ENCODE data around the gene BIRC2.
A peak's percentile ranks its signal among the peaks of the same experiment; 100 is the strongest.

BIRC2 gene

DNA sequence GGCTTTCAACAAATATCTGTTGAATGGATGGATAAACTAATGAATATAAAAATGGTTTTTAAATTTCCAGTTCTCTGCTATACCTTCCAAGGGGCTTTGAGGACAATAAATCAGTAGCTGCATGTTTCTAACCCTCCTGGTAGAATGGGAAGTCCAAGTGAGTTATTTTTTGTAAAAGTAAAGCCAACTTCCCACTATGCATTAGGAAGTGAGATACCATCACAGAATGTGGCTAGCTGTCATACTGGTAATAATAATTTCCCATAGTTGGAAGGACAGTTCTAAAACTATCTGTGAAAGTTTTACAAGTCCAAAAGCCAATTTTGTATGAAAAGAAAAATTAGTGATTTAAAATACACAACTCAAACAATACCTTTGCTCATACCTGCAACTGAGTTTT, 55.5 kb downstream of the BIRC2 start:
- no peak for DNase-seq

DNA sequence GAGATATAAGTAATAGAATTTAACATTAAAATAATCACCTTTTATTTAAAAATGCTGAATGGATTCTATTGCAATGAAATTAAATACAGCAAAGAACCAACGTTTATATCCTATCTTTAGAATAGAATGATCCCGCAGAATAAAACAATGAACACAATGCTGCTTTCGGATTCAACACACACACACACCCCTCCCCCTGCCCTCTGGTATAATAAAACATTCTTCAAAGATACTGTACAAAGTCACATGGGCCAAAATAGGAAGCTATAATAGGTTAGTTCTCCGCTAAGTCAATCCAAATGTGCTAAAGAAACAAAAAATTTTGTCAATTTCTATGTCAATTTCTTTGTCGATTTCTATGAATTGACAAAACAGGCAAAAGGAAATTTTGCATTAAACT, 58.5 kb downstream of the BIRC2 start:
- DNase-seq, result no peak

DNA sequence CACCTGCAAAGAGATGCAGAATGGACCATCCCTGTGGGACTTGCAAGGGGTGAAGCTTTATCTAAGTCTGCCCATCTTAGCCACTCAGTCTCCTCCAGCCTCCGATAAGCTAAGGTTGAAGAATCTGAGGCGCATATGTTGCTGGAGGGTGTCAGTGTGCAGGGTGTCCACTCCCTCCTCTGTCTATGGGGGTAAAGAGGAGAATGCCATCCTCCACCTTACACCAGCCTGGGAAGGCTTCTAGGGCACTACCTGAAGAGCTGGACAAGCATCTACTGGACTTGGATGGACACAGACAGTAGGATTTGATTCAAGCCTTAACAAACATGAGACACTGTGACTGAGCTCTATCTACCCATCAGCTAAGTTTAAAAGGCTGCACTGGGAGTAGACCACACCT, 59.1 kb downstream of the BIRC2 start:
- DNase-seq, result no peak

DNA sequence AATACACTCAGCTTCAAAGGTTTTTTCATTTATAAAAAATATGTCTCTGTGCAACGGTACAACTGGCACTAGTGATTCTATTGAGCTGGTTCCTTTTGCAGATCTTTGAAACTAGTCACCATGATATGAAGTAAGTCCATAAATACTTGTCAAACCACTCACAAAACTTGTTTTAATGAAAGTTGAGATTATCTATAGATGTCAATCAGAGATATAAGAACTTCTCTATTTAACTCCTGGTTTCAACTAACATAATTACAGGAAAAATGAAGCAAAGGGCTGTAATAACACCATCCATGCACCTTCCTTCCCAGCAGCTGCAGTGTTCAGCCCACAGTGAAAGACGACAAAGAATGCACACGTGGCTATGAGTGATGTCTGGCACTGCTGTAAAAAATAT, 60.9 kb downstream of the BIRC2 start:
- no peak for DNase-seq

DNA sequence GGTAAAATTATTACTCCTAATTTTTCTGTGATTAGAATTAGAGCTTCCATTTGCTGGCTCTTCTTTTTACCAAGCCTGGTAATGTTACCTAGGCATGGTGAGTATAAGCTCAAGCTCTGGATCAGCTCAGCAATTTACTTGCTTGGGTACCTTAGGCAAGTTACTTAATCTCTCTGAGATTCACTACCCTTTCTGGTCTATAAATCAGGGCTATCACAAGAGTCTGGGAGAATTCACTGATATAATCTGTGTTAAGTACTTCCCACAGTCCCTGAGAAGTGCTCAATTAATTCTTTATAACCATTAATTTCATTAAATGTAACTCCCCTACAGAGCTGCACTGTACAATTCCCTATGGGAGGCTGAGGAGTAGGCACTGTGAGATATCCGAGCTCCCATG, 61.3 kb downstream of the BIRC2 start:
- DNase-seq, result no peak

DNA sequence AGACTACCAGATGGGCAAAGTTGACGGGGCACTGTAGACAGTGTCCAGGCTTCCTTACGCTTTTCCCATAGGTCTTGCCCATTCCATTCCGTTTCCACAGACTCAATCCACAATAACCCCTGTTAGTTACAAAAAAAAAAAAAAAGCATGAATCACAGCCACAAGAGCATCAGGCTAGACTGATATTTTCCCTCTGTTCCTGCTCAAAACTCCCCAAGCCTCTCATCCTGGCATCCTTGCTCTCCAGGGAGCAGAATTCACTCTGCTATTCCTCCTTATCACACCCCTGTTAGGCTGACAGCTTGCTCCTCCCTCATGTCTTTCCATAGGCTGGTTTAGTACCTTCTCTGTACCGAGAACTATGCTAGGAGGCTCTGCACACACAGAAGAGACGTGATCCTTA, 63.4 kb downstream of the BIRC2 start:
- DNase-seq, result no peak

DNA sequence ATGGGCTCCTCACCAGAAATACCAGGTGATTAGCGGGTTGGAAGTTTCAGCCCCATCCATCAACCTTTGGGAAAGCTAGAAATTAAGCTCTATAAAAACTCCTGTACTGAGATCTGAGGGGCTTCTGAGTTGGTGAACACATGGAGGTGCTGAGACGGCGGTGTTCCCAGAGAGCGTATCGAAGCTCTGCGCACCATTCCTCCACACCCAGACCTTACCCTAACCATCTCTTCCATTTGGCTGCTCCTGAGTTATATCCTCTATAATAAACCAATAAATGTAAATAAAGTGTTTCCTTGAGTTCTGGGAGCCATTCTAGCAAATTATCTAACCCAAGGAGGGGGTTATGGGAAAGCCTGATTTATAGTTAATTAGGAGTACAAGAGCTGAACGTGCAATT, 64.1 kb downstream of the BIRC2 start:
- no peak for DNase-seq

DNA sequence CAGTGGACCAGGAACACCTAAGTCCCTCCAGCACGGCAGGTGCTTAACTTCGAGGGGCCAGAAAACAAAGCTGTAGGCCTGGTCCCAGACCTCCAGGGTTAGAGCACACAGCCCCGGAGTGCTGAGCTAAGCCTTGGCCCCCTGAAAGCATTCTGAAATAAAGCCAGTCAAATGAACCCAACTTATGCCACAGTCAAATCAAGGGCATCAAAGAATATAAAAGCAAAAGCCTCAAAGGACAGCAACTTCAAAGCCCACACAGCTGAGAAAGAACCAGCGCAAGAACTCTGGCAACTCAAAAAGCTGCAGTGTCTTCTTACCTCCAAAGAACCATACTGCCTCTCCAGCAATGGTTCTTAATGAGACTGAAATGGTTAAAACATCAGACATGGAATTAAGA, 66.5 kb downstream of the BIRC2 start:
- no peak for DNase-seq

DNA sequence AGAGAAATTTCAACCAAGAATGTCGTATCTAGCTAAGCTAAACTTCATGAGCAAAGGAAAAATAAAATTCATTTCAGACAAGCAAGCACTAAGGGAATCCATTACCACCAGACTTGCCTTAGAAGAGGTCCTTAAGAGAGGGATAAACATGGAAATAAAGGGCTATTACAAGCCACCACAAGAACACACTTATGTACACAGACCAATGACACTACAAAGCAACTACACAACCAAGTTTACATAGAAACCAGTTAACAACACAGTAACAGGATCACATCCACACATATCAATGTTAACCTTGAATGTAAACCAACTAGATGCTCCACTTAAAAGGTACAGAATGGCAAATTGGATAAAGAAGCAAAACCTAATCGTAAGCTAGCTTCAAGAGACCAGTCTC, 67.5 kb downstream of the BIRC2 start:
- no peak for DNase-seq

DNA sequence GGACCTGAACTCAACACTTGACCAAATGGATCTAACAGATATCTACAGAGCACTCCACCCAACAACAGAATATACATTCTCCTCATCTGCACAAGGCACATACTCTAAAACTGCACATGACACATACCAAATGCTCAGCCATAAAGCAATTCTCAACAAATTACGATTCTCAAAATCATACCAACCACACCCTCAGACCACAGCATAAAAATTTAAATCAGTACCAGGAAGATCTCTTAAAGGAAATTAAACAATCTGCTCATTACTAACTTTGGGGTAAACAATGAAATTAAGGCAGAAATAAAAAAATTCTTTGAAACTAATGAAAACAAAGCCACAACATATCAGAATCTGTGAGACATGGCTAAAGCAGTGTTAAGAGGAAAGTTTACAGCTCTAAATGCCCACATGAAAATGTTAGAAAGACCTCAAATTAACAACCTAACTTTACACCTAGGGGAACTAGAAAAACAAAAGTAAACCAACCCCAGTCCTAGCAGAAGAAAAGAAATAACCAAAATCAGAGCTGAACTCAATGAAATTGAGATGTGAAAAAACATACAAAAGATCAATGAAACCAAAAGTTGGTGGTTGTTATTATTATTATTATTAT, 68.4 kb downstream of the BIRC2 start:
- DNase-seq, result no peak

DNA sequence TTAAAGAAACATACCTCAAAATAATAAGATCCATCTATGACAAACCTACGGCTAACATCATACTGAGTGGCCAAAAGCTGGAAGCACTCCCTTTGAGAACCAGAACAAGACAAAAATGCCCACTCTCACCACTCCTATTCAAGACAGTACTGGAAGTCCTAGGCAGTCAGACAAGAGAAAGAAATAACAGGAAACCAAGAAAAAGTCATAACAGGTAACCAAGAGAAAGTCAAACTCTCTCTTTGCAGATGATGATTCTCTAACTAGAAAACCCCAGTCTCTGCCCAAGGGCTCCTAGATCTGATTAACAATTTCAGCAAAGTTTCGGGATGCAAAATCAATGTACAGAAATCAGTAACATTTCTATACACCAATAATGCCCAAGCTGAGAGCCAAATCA, 70.0 kb downstream of the BIRC2 start:
- DNase-seq, result peak; percentile 67

DNA sequence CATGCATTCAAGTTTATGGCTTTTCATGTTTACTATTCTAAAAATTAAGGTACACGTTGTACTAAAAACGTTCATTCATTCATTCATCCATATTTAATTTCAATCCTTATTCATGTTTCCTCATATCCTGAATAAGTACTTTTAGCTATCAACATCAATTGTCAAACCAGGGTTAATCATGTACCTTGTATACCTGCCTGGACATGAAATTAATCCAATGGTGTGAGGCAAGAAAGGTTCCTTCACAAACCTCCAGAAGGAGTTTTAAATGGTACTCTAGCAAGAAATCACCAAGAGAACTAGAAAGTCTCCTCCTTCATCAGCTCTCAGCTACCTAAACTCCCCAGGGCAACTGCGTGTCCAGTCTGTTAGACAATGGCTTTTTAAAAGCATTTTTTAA, 72.2 kb downstream of the BIRC2 start:
- no peak for DNase-seq

DNA sequence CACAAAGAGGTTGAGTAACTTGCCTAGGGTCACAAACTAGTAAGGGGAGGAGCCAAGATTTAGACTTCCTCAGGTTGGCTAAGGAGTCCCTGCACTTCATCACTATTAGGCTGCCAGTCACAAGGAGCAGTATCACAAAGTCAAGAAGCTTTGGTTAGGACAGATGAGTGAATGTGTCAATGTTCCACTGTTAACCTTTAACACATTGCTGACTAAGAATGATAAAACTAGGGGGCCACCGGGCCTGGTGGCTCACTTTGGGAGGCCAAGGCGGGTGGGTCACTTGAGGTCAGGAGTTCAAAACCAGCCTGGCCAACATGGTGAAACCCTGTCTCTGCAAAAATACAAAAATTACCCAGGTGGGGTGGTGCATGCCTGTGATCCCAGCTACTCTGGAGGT, 73.5 kb downstream of the BIRC2 start:
- peak; percentile 25 for DNase-seq

DNA sequence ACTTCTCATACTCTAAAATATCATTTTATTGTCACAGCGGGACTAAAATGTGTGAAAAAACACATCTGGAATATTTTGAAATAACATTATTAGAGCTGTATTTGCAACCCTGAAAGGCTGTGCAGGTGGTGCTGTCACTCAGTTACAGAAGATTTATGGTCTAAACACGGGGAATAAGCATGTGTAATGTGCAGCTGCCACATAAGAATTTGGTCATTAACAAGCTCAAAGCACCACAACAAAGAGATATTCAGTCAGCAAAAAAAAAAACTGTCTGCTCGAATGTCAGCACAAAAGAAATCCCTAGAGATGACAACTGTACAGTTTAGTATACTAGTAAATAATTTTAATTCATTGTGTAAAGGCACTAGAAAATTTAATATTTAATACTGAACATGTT, 74.2 kb downstream of the BIRC2 start:
- no peak for DNase-seq

DNA sequence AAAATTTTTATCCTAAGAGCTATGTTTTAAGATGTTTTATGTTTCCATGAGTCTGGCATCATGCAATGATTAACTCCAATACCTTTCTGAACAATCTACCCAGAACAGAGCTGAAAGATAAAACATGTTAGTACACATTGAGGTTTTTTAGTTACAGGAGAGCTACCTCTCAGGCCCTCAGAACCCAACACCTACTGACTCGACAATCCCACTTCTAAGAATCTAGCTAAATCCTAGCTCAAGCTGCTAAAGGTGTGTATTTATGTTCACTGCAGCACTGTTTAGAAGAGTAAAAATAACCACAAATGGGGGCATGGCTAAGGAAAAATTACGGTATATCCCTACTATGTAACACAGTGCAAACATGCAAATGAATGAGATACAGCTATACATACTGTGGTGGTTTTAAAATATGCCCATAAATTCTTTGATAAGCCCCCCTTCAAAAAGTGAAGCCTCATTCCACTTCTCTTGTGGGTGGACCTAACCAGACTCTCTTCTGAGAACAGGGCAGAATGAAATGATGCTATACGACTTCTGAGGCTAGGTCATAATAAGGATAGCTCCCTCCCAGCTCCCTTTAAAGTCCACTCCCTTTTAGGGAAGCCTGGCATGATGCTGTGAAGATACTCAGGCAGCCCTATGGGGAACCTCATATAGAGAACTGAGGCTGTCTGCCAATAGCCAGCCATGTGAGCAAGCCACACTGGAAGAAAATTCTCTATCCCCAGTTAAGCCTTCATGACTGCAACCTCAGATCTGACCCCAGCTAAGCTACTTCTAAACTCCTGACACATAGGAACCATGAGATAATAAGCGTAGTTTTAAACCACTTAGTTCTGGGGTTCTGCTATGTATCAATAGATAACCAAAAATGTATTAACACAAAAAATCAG, 76.1 kb downstream of the BIRC2 start:
- DNase-seq, result no peak

DNA sequence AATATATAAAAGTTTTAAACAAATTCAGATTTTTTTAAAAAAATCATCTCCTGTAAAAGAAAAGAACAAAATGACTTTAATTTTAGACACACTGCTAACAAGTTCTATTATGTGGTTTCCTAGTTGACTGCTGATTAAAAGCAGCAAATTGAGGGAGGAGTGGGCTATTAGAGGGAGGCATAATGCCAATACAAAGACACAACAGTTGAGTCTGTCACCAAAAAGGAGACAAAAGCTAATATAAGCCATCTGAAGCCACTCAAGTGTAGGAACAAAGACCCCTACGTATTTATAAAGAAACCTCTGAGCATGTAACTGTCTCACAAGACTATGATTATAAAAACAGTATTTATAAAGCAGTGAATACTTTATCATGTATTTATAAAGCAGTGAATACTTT, 76.9 kb downstream of the BIRC2 start:
- no peak for DNase-seq

DNA sequence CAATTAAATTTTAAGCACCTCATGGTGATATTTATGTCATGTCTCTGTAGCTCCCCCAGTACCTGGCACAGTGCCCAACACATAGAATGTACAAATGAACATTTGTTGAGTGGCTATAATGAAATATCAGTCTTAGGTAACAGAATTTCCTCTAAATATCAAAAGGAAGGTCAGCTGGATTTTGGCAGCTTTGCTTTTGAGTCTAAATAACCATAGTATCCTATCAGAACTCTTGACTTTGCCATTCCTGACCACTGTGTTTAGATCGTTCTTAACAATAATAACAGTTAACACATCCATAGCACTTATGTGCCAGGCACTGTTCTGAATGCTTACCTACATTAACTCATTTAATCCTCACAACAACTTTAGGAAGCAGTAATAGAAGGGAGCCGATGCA, 79.0 kb downstream of the BIRC2 start:
- no peak for DNase-seq

DNA sequence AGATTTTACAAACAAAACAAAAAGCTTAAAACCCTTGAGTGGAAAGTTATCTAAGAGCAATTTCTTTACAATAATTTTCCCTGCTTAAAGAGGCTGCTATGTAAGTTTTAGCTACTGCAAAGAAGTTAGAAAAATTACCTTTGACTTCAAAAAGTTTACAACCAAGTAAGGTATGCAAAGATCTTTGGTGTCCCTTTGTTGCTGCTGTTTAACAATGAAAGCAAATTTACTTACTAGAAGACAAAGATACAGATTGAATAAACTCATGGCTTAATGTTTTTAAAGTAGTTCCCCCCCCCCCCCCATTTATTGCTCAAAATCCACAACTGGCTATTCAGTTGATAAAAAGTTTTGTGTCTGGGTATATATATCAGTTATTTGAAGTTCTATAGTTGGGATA, 79.6 kb downstream of the BIRC2 start:
- no peak for DNase-seq

DNA sequence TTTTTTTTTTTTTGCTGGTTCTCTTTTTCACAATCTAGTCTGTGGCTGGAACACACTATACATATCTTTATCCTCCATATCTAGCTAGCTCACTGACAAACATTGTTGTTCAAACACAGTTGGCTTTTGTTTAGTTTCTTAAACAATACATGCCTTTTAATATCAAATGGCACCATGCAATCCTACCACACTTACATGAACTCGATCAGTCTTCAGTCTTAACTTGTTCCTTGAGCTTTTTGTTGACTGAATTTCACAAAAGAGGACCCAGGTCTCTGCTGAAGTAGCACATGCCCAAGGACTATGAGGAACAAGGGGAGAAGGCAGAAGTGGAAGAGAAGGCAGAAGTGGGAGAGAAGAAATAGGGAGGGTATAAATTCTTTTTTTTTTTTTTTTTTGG, 80.1 kb downstream of the BIRC2 start:
- DNase-seq, result no peak
